ENCODE measurements around the gene UBL4A.

UBL4A gene

GRCh38 chrX:154481911-154482601 is 4.4 kb downstream of the UBL4A start:
- no peak for FAIRE-seq

- no peak for FAIRE-seq
Observed at GRCh38 chrX:154481195-154481594, 5.2 kb downstream of the UBL4A start.

GRCh38 chrX:154478728-154479622 is 7.4 kb downstream of the UBL4A start, which contains the start of gene LAGE3:
Gene LAGE3 (minus strand): TSS chrX:154479281. CDS start chrX:154478915, 366 bp downstream.
- no peak for FAIRE-seq

GRCh38 chrX:154477891-154478477 is 8.4 kb downstream of the UBL4A start:
- no peak for FAIRE-seq

GRCh38 chrX:154476821-154477220 is 9.6 kb downstream of the UBL4A start:
- no peak for FAIRE-seq

DNA sequence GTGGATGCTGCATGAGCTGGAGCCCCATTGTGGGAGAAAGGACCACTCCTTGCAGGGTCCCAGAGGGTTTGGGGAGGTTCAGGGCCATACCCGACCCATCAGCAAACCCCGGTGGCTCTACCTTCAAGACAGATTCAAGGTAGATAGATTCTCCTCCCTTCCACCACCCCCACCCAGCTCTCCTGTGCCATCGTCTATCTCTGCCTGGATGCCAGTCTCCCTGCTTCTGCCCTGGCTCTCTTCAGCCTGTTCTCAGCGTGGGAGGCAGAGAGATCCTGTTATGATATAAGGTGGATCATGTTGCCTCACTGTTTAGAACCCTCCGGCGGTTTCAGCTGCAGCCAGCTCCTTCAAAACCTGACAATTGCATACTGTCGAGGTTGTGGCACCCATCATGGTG is 12.7 kb downstream of the UBL4A start:
- FAIRE-seq: no peak

DNA sequence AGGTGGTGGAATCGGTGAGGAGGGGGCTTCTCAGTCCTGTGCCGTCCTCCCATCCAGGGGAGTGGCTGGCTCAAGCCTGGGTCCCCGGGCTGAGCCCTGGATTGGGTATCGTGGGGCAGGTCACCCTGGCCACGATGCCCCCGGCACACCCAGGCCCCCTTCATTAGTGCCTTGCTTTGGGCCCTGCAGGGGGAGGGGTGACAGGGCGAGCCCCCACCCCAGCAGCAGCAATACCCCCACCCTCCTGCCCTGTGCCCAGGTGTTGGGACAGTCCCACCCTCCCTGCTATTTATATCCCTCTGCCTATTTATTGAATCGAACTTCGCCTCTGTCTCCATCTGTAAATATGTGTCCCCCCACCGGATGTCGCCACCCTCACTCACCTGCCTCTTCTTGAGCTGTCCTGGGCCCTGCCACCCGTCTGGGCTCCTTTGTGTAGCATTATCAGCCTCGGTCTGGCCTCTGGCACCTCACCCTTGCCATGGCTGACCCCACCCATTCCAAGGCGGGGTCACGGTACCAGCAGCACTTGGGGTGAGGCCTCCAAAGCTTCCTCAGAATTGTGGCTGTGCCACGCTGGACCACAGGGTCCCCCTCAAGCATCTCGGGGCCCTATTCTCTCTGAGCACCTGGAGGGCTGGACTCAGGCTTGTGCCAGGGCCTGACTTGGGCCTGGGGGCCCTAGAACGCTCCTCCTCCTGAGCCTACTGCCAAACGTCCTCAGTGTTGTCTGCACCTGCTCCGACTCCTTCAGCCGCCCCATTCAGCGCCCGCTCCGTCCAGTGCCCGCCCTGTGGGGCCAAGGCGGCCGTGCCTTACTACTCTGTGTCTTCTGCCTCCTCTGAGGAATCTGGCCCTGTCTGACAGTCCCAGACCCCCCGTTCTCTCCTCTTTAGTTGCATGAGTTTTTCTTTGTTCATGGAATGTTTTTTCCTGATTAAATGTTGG is 13.5 kb downstream of the UBL4A start:
- no peak for FAIRE-seq

GRCh38 chrX:154471839-154472684 is 14.4 kb downstream of the UBL4A start:
- FAIRE-seq: no peak

- FAIRE-seq: no peak
Observed at GRCh38 chrX:154470914-154471568, 15.4 kb downstream of the UBL4A start.

GRCh38 chrX:154470434-154470833 is 16.0 kb downstream of the UBL4A start:
- no peak for FAIRE-seq

DNA sequence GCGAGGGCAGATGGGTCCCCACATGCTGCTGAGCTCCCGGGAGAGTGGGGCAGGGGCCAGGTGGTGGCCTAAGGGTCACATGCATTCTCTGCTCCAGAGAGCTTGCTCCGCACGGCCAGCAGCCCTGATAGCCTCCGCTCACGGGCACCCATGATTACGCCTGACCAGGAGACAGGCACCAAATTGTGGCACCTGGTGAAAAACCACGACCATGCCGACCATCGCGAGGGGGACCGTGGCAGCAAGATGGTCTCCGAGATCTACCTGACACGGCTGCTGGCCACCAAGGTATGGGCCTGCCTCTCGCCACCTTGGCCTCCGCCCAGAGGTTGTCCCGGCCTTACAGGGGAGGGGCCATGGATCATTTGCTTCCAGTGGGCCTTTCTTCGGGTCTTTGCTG is 16.5 kb downstream of the UBL4A start:
- FAIRE-seq: no peak

GRCh38 chrX:154469114-154469513 is 17.3 kb downstream of the UBL4A start:
- FAIRE-seq: no peak

DNA sequence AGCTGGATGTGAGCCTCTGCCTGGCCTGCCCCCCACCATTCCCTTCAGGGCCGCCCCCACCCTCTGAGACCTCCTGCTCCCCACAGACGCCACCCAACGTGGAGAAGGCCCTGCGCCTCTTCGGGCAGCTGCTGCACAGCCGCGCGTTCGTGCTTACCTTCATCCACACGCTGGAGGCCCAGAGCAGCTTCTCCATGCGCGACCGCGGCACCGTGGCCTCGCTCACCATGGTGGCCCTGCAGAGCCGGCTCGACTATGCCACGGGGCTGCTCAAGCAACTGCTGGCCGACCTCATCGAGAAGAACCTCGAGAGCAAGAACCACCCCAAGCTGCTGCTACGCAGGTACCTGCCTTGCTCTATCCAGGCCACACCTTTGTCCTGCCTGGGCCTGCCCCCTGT is 18.2 kb downstream of the UBL4A start:
- FAIRE-seq: no peak

- no peak for FAIRE-seq
Observed at GRCh38 chrX:154467556-154467955, 18.9 kb downstream of the UBL4A start.

DNA sequence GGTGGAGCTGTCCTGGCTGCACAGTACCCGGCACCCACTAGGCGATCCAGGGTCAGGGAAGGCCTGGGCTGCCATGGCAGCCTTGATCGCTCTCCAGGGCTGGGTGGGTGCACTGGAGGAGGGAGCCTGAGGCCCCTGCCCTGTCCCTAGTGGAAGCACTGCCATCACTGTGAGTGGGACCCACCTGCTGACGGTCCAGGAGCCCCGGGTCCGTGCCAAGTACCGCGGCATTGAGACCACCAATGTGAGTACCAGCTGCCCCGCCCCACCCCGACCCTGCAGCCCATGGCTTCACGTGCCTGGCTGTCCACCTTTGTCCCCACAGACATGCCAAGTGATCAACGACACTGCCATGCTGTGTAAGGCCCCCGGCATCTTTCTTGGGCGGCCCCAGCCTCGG is 19.5 kb downstream of the UBL4A start:
- no peak for FAIRE-seq

DNA sequence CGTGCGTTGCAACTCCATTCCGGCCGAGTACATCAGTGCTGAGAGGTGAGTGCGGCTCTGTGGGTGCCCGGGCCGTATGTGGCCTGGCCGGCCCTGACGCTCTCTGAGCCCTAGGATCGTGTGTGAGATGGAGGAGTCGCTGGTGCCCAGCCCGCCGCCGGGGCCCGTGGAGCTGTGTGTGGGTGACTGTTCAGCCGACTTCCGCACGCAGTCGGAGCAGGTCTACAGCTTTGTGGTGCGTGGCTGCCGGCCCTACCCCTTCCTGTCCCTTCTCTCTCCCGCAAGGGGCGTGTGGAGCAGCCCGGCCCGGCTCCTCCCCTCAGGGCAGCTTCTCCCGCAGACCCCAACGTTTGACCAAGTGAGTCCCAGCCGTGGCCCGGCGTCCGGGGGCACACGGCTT is 20.4 kb downstream of the UBL4A start:
- no peak for FAIRE-seq

- FAIRE-seq: no peak
Observed at GRCh38 chrX:154465601-154466000, 20.8 kb downstream of the UBL4A start.

DNA sequence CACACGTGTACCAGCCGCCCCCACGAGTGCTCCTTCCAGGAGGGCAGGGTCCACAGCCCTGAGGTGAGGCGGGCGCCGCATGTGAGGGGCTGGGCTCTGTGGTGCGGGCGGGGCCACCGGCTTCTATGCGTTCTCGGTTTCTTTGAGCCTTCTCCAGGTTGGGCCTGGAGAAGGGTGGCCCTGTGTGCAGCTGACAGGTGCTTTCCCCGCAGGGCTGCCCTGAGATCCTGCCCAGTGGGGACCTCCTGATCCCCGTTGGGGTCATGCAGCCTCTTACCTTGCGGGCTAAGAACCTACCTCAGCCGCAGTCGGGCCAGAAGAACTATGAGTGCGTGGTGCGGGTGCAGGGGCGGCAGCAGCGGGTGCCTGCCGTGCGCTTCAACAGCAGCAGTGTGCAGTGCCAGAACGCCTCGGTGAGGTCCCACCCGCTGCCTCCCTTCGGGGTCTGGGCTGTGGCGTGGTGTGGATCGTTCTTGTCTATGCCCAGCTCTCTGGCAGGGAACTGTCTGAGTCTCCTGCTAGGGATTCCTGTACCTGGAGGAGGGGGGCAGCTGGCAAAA is 21.5 kb downstream of the UBL4A start:
- FAIRE-seq: no peak

DNA sequence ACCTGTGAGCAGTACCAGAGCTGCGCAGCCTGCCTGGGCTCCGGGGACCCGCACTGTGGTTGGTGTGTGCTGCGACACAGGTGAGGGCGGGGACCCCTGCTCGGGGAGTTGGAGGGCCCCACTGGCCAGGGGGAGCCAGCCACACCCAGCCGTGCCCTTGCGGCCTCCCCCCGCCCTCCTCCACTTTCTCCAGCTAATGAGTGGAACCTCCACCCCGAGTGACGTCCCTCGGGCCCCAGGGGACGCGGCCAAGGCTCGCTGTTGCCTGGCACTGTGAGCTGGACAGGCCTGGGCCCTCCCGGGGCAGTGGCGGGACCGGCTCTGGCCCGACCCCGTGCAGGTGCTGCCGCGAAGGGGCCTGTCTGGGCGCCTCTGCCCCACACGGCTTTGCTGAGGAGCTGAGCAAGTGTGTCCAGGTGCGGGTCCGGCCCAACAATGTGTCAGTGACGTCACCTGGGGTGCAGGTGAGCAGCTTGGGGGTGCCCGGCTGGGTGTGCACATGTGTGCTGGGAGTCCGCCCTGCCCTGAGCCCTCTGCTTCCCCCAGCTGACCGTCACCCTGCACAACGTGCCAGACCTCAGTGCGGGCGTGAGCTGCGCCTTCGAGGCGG is 22.7 kb downstream of the UBL4A start:
- no peak for FAIRE-seq

GRCh38 chrX:154462396-154462795 is 24.0 kb downstream of the UBL4A start:
- FAIRE-seq: no peak
